H1 (cell line): ENCODE measurements around the gene RAP1B. TPM values are rescaled to one million over a fixed set of nuclear protein-coding genes. Genes with fewer than 3 reads are reported as not detected.

Experiments
- CTCF ChIA-PET: fragments of 300-600 bp; sonication (Branson Sonifier 250); formaldehyde crosslinking; loops from one replicate; lab custom pipeline; 2021; ENCODE audit not compliant: partially characterized antibody; lab: Charles Lee
- POLR2A ChIA-PET: fragments of 300-600 bp; sonication (Branson Sonifier 250); formaldehyde crosslinking; loops from one replicate; lab custom pipeline; 2021; ENCODE audit warnings: inconsistent platforms; ENCODE audit not compliant: partially characterized antibody; lab: Charles Lee
- DNase-seq, 2 experiments: peaks; one replicate each; pipeline versions ENCODE4 v3.0.0 to v3.0.0-alpha.2; 2010 to 2022; ENCODE audit warnings: low spot score in 2 of 2, low read depth in 1 of 2, mixed read lengths in 1 of 2
- FAIRE-seq: peaks from 2 replicates; lab custom pipeline; 2011; peaks lifted over from hg19 to GRCh38; lab: Jason Lieb, UNC
- H2AFZ ChIP-seq: 2 replicates; pipeline ENCODE4 v1.8.1; 2012; ENCODE audit warnings: low read length, inconsistent platforms
- H2AK5ac ChIP-seq: 2 replicates; pipeline ENCODE4 v1.6.1; 2013; ENCODE audit warnings: low read depth, low read length
- H2BK120ac ChIP-seq: replicated peaks from 2 replicates; pipeline ENCODE3; 2013; ENCODE audit warnings: low read depth, low read length, inconsistent platforms
- H2BK12ac ChIP-seq: 2 replicates; pipeline ENCODE4 v1.6.1; 2013; ENCODE audit warnings: low read depth, low read length
- H2BK15ac ChIP-seq: 2 replicates; pipeline ENCODE4 v1.6.1; 2013; ENCODE audit warnings: low read length
- H2BK20ac ChIP-seq: 2 replicates; pipeline ENCODE4 v1.6.1; 2013; ENCODE audit warnings: low read length
- H2BK5ac ChIP-seq: 2 replicates; pipeline ENCODE4 v1.6.1; 2013; ENCODE audit warnings: low read depth, low read length
- H3K14ac ChIP-seq: 2 replicates; pipeline ENCODE4 v1.6.1; 2013; ENCODE audit warnings: inconsistent platforms; ENCODE audit not compliant: insufficient read length
- H3K18ac ChIP-seq: 2 replicates; pipeline ENCODE4 v1.6.1; 2013; ENCODE audit warnings: low read length; ENCODE audit errors: extremely low read depth
- H3K23ac ChIP-seq: 2 replicates; pipeline ENCODE4 v1.6.1; 2013; ENCODE audit warnings: inconsistent platforms; ENCODE audit not compliant: insufficient read length
- H3K23me2 ChIP-seq: 2 replicates; pipeline ENCODE4 v1.6.1; 2013; ENCODE audit warnings: low read depth, low read length
- H3K27ac ChIP-seq: 2 replicates; pipeline ENCODE4 v1.6.1; 2011; ENCODE audit warnings: low read depth, low read length, inconsistent platforms
- H3K27me3 ChIP-seq, 4 experiments: replicated peaks in 1 of 4; 1 replicate in 1 of 4; 2 replicates in 3 of 4; pipeline versions ENCODE4 v1.6.1 to v1.8.1; 2011 to 2013; ENCODE audit warnings: low read length in 3 of 4, mild to moderate bottlenecking in 3 of 4, inconsistent platforms in 2 of 4, mixed read lengths in 2 of 4, moderate library complexity in 1 of 4; ENCODE audit not compliant: control insufficient read depth in 3 of 4, insufficient read depth in 3 of 4; ENCODE audit errors: extremely low read depth in 1 of 4
- H3K36me3 ChIP-seq, 4 experiments: 2 replicates each; pipeline versions ENCODE4 v1.6.1 to v1.8.1; 2011 to 2013; ENCODE audit warnings: mild to moderate bottlenecking in 4 of 4, low read length in 3 of 4, moderate library complexity in 2 of 4, control low read depth in 1 of 4, inconsistent platforms in 1 of 4; ENCODE audit not compliant: insufficient read depth in 4 of 4, control insufficient read depth in 2 of 4
- H3K4ac ChIP-seq: replicated peaks from 2 replicates; pipeline ENCODE3; 2013; ENCODE audit warnings: low read length, low read depth, mixed read lengths, inconsistent platforms; ENCODE audit not compliant: insufficient read length
- H3K4me1 ChIP-seq, 4 experiments: replicated peaks in 1 of 4; 1 replicate in 1 of 4; 2 replicates in 3 of 4; pipeline versions ENCODE4 v1.6.1 to v1.8.1; 2011 to 2013; ENCODE audit warnings: low read length in 3 of 4, inconsistent platforms in 2 of 4, mixed read lengths in 1 of 4; ENCODE audit not compliant: insufficient read depth in 4 of 4, control insufficient read depth in 3 of 4
- H3K4me2 ChIP-seq, 2 experiments: 2 replicates each; pipeline versions ENCODE4 v1.6.1 to v1.8.1; 2011 to 2013; ENCODE audit warnings: low read depth in 2 of 2, low read length in 2 of 2, control low read depth in 1 of 2, inconsistent platforms in 1 of 2, mild to moderate bottlenecking in 1 of 2; ENCODE audit not compliant: insufficient read depth in 1 of 2
- H3K4me3 ChIP-seq, 4 experiments: fragments of 200-600, 300-600 bp in 1 of 4; sonication (generic), shearing (Covaris generic), sonication (Bioruptor Twin) in 1 of 4; 2 replicates each; pipeline versions ENCODE4 v1.5.1 to v1.8.1; 2011 to 2016; ENCODE audit warnings: low read length in 4 of 4, low read depth in 3 of 4, control low read depth in 2 of 4, inconsistent platforms in 2 of 4, mild to moderate bottlenecking in 2 of 4, mixed read lengths in 1 of 4, moderate library complexity in 1 of 4; ENCODE audit not compliant: insufficient read depth in 2 of 4; ENCODE audit errors: extremely low read depth in 1 of 4
- H3K56ac ChIP-seq: replicated peaks from 2 replicates; pipeline ENCODE3; 2013; ENCODE audit warnings: low read depth, mild to moderate bottlenecking, mixed read lengths, low read length, inconsistent platforms; ENCODE audit not compliant: insufficient read length
- H3K79me1 ChIP-seq: 2 replicates; pipeline ENCODE4 v1.6.1; 2013; ENCODE audit warnings: low read depth, low read length, control low read depth
- H3K79me2 ChIP-seq, 2 experiments: 2 replicates each; pipeline versions ENCODE4 v1.6.1 to v1.8.1; 2012 to 2013; ENCODE audit warnings: low read length in 2 of 2, mild to moderate bottlenecking in 2 of 2, inconsistent platforms in 1 of 2; ENCODE audit not compliant: insufficient read depth in 2 of 2, control insufficient read depth in 1 of 2
- H3K9ac ChIP-seq, 4 experiments: replicated peaks in 1 of 4; 1 replicate in 1 of 4; 2 replicates in 3 of 4; pipeline versions ENCODE4 v1.6.1 to v1.8.1; 2011 to 2013; ENCODE audit warnings: low read depth in 3 of 4, low read length in 3 of 4, control low read depth in 2 of 4, mild to moderate bottlenecking in 2 of 4, moderate library complexity in 2 of 4, inconsistent platforms in 1 of 4; ENCODE audit errors: extremely low read depth in 1 of 4
- H3K9me3 ChIP-seq, 2 experiments: 2 replicates each; pipeline versions ENCODE4 v1.6.1 to v1.8.1; 2012 to 2013; ENCODE audit warnings: mild to moderate bottlenecking in 2 of 2, moderate library complexity in 2 of 2, control low read depth in 1 of 2, inconsistent platforms in 1 of 2, low read depth in 1 of 2, low read length in 1 of 2, mixed read lengths in 1 of 2; ENCODE audit not compliant: insufficient read depth in 2 of 2
- H4K20me1 ChIP-seq, 2 experiments: replicated peaks in 1 of 2; 2 replicates each; pipeline versions ENCODE3 to v1.8.1; 2011 to 2013; ENCODE audit warnings: inconsistent platforms in 2 of 2, low read length in 2 of 2, mild to moderate bottlenecking in 1 of 2; ENCODE audit not compliant: insufficient read depth in 2 of 2, control insufficient read depth in 1 of 2
- H4K5ac ChIP-seq: 2 replicates; pipeline ENCODE4 v1.6.1; 2013; ENCODE audit warnings: low read length, low read depth, mixed read lengths, inconsistent platforms; ENCODE audit not compliant: insufficient read length
- H4K8ac ChIP-seq: 2 replicates; pipeline ENCODE4 v1.8.0; 2013; ENCODE audit warnings: mild to moderate bottlenecking, moderate library complexity, low read length, inconsistent platforms; ENCODE audit not compliant: insufficient read depth; ENCODE audit errors: extremely low read depth
- H4K91ac ChIP-seq: replicated peaks from 2 replicates; pipeline ENCODE3; 2013; ENCODE audit warnings: low read length, mixed read lengths, inconsistent platforms; ENCODE audit not compliant: insufficient read length
- WGBS, 2 experiments: shearing (Covaris generic) in 1 of 2; methylation state at CpG; one replicate each; pipeline versions ENCODE4 v1.1.6 to v1.1.7; 2013 to 2015; ENCODE audit warnings: low lambda C conversion rate in 2 of 2, mixed read lengths in 2 of 2, inconsistent platforms in 1 of 2, low coverage in 1 of 2, missing lambda C conversion rate in 1 of 2; ENCODE audit not compliant: insufficient replicate concordance in 2 of 2, insufficient coverage in 1 of 2, insufficient read length in 1 of 2; ENCODE audit errors: extremely low coverage in 1 of 2, missing lambda C conversion rate in 1 of 2; 5-methylcytosine and 5-hydroxymethylcytosine counted together
- polyA plus RNA-seq, 7 experiments: library from polyadenylated mRNA; depleted of rRNA in 3 of 7; stranded (reverse) in 5 of 7; unstranded in 2 of 7; fragments of >200 nt in 5 of 7; fragments of 200-250 nt in 2 of 7; gene quantifications; 1 replicate in 5 of 7; 2 replicates in 1 of 7; 4 replicates in 1 of 7; pipeline versions ENCODE4 v1.2.1 to v1.2.3, GENCODE V29; 2011 to 2013; ENCODE audit warnings: missing spikeins in 2 of 7, mixed read lengths in 2 of 7
- total RNA-seq: library from RNA; stranded (reverse); fragmentation: NEBNext Ultra II Directional; extraction: Animal tissue kit (Norgen Biotek cat#: 25700); gene quantifications from 2 replicates; pipeline ENCODE4 v1.2.1, GENCODE V29; 2021

The RAP1B gene
- total and polyA plus RNA-seq, 2 of the 8 experiments (the other 6 are each of a cell fraction or from before 2014, with no cell fraction given) = 61.4 to 112 TPM

GRCh38 chr12:68627673-68628319, 17.1 kb downstream of the RAP1B start:
- Histone ChIP-seq H3K36me3 (peaks cover 0 to 14% (median 6%) of the 10 kb centered on the region in 4 experiments; a peak in 5 of 8 replicates), H3K4ac (no peak overlapping the region), H4K8ac (no peak overlapping the region), H3K27me3 (no peaks in the 10 kb centered on the region), H3K79me2 (peaks cover 5 to 99% of the 10 kb centered on the region in 2 experiments), H4K91ac (no peak overlapping the region), H4K20me1 (peaks cover 0 to 4% of the 10 kb centered on the region in 2 experiments), H3K4me3 (no peak overlapping the region), H3K9me3 (peaks cover 0 to 6% of the 10 kb centered on the region in 2 experiments; a peak in 1 of 4 replicates), H3K79me1 (0 out of 2 replicates have a peak, but pooled peaks cover 3% of the 10 kb centered on the region), H3K23ac (no peak overlapping the region), H3K14ac (no peak overlapping the region), H2BK20ac (no peak overlapping the region), H3K18ac (no peak overlapping the region), H2BK5ac (no peak overlapping the region), H3K4me1 (no peaks in the 10 kb centered on the region), H3K23me2 (no peaks in the 10 kb centered on the region), H2BK120ac (no peak overlapping the region), H3K4me2 (no peak overlapping the region), H3K9ac (no peak overlapping the region), H2BK12ac (no peak overlapping the region), H4K5ac (no peak overlapping the region), H2BK15ac (no peak overlapping the region), H3K56ac (no peak overlapping the region), H2AFZ (no peak overlapping the region), H2AK5ac (no peak overlapping the region), H3K27ac (no peak overlapping the region)
- FAIRE-seq = no peak
- ChIA-PET CTCF (interaction anchor here (0.7 to 1.2 kb wide), 3 partner anchors 12 to 951 kb away, joined by 3 to 4 read pairs (median 3); no protein-coding TSS in a partner anchor), POLR2A (no interaction called here)
- no peak for DNase-seq
- 97% methylated on average over 3 of the region's 3 CpGs; no CpG with 5 or more reads in 1 of the 2 experiments for WGBS, 2 experiments
